Heart right ventricle (tissue), 16 donors: ENCODE results near the gene HSF5. TPM values are rescaled to one million over a fixed set of nuclear protein-coding genes. Genes with fewer than 3 reads are reported as not detected.

Experiments
- ATAC-seq, 8 donors: fragments of 200-7000 bp; cut with Tn5 transposase; one replicate each; pipeline ENCODE4 v1.9.1; 2020; ENCODE audit warnings: mild to moderate bottlenecking in 8 of 8, moderate library complexity in 8 of 8, moderate number of reproducible peaks in 1 of 8
- DNase-seq, 2 donors: peaks; one replicate each; pipeline ENCODE4 v3.0.0-alpha.2; 2020
- H3K27ac ChIP-seq, 10 donors: fragments of 200-600 bp; sonication (generic) in 2 of 10; one replicate each; pipeline versions ENCODE4 v1.5.0 to v1.8.0; 2020 to 2022; ENCODE audit warnings: mild to moderate bottlenecking in 3 of 10
- H3K27me3 ChIP-seq, 7 donors: fragments of 200-600 bp; one replicate each; pipeline ENCODE4 v1.8.0; 2021 to 2022; ENCODE audit warnings: mild to moderate bottlenecking in 2 of 7
- H3K36me3 ChIP-seq, 9 donors: fragments of 200-600 bp; sonication (generic) in 1 of 9; one replicate each; pipeline versions ENCODE4 v1.5.0 to v1.8.0; 2020 to 2022; ENCODE audit warnings: mild to moderate bottlenecking in 2 of 9
- H3K4me1 ChIP-seq, 9 donors: fragments of 200-600 bp; sonication (generic) in 1 of 9; one replicate each; pipeline versions ENCODE4 v1.5.0 to v1.8.0; 2020 to 2022; ENCODE audit warnings: mild to moderate bottlenecking in 4 of 9
- H3K4me3 ChIP-seq, 10 donors: fragments of 200-600 bp; sonication (generic) in 2 of 10; one replicate each; pipeline versions ENCODE4 v1.5.0 to v1.8.0; 2020 to 2022; ENCODE audit warnings: mild to moderate bottlenecking in 7 of 10, moderate library complexity in 2 of 10
- H3K9me3 ChIP-seq, 11 donors: fragments of 200-600 bp in 10 of 11; sonication (generic) in 2 of 11; one replicate each; pipeline versions ENCODE4 v1.5.0 to v1.8.0; 2013 to 2022; ENCODE audit warnings: mild to moderate bottlenecking in 2 of 11, control low read depth in 1 of 11, moderate library complexity in 1 of 11
- WGBS, 2 donors: extraction: QIAGEN DNeasy Blood & Tissue Kit; methylation state at CpG; one replicate each; pipeline ENCODE4 v1.1.7; 2013; ENCODE audit warnings: inconsistent platforms in 1 of 2; 5-methylcytosine and 5-hydroxymethylcytosine counted together
- intact Hi-C, 10 donors: fragments of 100-400 bp; cut with DNase I; formaldehyde crosslinking; loops; one replicate each; pipeline versions ENCODE4 v1.11.1 to v1.14.2; 2022
- long read RNA-seq, 3 donors: library from polyadenylated mRNA; unstranded; transcript quantifications; one replicate each; pipeline ENCODE4 v2.0.0, GENCODE V29; 2020 to 2021
- polyA plus RNA-seq, 2 donors: library from polyadenylated mRNA; stranded (reverse); fragments of 200-250 nt; gene quantifications; one replicate each; pipeline ENCODE4 v1.2.3, GENCODE V29; 2013
- total RNA-seq, 10 donors: library from RNA; stranded (reverse); fragmentation: NEBNext Ultra II Directional in 3 of 10; extraction: Animal tissue kit (Norgen Biotek cat#: 25700) in 3 of 10; gene quantifications; one replicate each; pipeline versions ENCODE4 v1.2.1 to v1.2.4, GENCODE V29; 2021 to 2023
- TF ChIP-seq, protein P1 (sequence below), 9 donors: fragments of 200-600 bp; sonication (generic) in 2 of 9; IDR thresholded peaks; one replicate each; pipeline versions ENCODE4 v1.5.0 to v1.8.0; 2021 to 2022; ENCODE audit warnings: antibody characterized with exemption in 9 of 9, mild to moderate bottlenecking in 5 of 9, moderate library complexity in 1 of 9
- donor health status: Arrhythmogenic right ventricular cardiomyopathy.
- donor health status: ischemic (EF 13 %, LVEDD 7.1; RV severe dilation, severe dysfunction).
- donor health status: healthy with polysubstance abuse.
- donor health status: DM: no; HTN: yes; CAD: no.
- donor health status: DM: no; HTN: no; CAD: no.
- donor health status: ischemic (EF 25% LVEDD 6.9; RV normal size, moderate dysfunction).
- donor health status: ischemic (EF 25% LVEDD 5.7; RV mildly dilated, moderate dysfunction).
- donor health status: healthy.
- donor health status: DM: yes; HTN: yes; CAD: no.
- donor health status: Ischemic cardiomyopathy.
- donor health status: ischemic (EF 35%, LVEDD 5.7; RV mildly dilated, moderate dysfunction).
- donor health status: nonischemic (EF 11% LVEDD 7.7; RV severe dilation, severe dysfunction).
- donor health status: DM: yes; HTN: yes; CAD: no.
- donor health status: PGD.
- donor health status: ischemic (EF 29% LVEDD 5.4; RV normal size, mild dysfunction).
- donor health status: nonischemic (EF 23%, LVEDD 6.1; RV moderate dilation, normal function).

The HSF5 gene, protein sequence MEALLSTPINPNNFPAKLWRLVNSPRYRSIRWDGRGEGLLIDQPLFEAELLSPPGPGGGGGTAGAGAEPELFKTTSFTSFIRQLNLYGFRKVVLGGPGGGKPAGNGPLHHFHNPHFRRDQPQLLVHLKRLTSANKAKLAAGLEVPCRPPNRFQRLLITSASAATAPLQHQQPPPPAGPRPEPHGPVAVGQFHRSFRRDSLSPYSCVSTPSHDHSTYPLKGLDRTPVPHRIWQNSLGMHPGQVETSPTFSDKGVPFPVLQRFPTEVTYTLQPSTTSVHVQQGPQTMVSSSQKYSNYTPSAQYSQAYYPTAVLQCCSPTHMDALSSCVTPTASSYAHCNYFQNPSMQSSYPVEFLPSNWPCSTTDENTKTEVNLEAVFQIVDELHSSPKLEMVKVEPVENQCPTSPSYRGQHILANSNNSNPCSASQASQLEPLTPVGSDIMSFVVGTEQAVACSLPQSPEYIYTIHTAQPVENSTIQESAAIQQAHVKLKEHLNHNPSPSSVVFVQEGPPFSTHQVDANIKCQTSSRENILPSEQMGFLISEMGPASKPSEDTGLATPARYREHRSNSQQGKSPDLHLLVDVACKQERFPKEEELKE
- total RNA-seq (under 1 TPM in 3 of 10 donors, not detected in 7; 0.04 to 0.14 (median 0.05) TPM), polyA plus RNA-seq (not detected)
- long read RNA-seq, donor 1 = 0 reads
- long read RNA-seq, donor 2 = 0 reads
- long read RNA-seq, donor 3 = 0 reads

DNA sequence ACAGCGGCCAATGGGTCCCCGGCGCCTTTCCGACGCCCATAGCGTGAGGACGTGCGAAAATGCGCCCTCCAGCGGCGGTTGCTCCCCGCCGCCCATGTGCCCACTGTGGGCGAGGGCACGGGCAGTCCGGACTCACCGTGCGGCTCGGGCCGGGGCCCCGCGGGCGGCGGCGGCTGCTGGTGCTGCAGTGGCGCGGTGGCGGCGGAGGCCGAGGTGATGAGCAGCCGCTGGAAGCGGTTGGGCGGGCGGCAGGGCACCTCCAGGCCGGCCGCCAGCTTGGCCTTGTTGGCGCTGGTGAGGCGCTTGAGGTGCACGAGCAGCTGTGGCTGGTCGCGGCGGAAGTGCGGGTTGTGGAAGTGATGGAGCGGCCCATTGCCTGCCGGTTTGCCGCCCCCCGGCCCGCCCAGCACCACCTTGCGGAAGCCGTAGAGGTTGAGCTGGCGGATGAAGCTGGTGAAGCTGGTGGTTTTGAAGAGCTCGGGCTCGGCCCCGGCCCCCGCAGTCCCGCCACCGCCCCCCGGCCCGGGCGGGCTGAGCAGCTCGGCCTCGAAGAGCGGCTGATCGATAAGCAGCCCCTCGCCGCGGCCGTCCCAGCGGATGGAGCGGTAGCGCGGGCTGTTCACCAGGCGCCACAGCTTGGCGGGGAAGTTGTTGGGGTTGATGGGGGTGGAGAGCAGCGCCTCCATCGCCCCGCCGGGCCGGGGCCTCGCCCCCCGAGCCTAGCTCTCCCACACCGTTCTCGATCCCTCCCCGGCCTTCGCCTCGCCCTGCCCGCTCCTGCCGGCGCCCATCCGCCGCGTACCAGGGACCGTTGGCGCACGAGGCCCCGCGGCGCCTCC is at the start of gene HSF5:
TSS of gene HSF5 (minus strand) at position 820 of the 839 bp plus-strand sequence. CDS start at position 686, 134 bp downstream.
- intact Hi-C loops = no loop called here
- peak within 1 kb of the TSS in 1 of 10 donors; percentile 34 for H3K27ac ChIP-seq
- peaks cover 0 to 7% (median 0%) of the 10 kb centered on the region in 9 donors for H3K4me1 ChIP-seq
- 49 to 62% methylated on average over 93 to 98 of the region's 98 CpGs for WGBS, 2 donors
- TF ChIP-seq, protein P1, sequence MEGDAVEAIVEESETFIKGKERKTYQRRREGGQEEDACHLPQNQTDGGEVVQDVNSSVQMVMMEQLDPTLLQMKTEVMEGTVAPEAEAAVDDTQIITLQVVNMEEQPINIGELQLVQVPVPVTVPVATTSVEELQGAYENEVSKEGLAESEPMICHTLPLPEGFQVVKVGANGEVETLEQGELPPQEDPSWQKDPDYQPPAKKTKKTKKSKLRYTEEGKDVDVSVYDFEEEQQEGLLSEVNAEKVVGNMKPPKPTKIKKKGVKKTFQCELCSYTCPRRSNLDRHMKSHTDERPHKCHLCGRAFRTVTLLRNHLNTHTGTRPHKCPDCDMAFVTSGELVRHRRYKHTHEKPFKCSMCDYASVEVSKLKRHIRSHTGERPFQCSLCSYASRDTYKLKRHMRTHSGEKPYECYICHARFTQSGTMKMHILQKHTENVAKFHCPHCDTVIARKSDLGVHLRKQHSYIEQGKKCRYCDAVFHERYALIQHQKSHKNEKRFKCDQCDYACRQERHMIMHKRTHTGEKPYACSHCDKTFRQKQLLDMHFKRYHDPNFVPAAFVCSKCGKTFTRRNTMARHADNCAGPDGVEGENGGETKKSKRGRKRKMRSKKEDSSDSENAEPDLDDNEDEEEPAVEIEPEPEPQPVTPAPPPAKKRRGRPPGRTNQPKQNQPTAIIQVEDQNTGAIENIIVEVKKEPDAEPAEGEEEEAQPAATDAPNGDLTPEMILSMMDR (IDR thresholded peaks at IDR 0.05) = peak in 3 of 9 donors; percentile 10 to 40 (median 21)
- ATAC-seq (peak in 2 of 8 donors; percentile 57 to 60), DNase-seq (peak in 1 of 2 donors; percentile 29)
- H3K4me3 ChIP-seq = peak within 1 kb of the TSS in 2 of 10 donors; percentile 4 to 45
- no peaks in the 10 kb centered on the region for H3K27me3 ChIP-seq
- H3K36me3 ChIP-seq = peaks cover 4 to 62% (median 30%) of the 10 kb centered on the region in 9 donors
- H3K9me3 ChIP-seq = no peaks in the 10 kb centered on the region

DNA sequence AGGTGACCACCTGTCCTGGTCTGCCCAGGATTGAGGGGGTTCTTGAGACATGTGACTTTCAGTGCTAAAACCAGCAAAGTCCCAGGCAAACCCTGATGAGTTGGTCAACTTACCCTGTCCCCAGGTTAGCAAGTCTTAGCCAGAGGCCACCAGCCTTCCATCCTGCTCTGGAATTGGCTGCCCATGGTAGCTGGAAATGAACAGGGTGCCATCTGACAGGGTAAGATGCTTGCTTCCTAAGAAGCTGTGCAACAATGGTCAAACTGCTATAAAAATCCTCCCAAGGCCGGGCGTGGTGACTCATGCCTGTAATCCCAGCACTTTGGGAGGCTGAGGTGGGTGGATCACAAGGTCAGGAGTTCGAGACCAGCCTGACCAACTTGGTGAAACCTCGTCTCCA is 49.1 kb upstream of the HSF5 start:
- ATAC-seq (no peak), DNase-seq (no peak)
- no peak overlapping the region for H3K4me3 ChIP-seq
- no peak overlapping the region for H3K27ac ChIP-seq
- TF ChIP-seq, protein P1 (IDR thresholded peaks at IDR 0.05) = no peak
- peaks cover 7 to 63% (median 43%) of the 10 kb centered on the region in 9 donors for H3K4me1 ChIP-seq
- WGBS, 2 donors = 85 to 92% methylated on average over 4 of the region's 4 CpGs
- intact Hi-C loops = loop anchor here in 2 of 10 donors (5.0 kb wide), 2 partner anchors 35 to 95 kb away; no protein-coding TSS in a partner anchor
- H3K27me3 ChIP-seq = peaks cover 0 to 6% (median 0%) of the 10 kb centered on the region in 7 donors
- H3K36me3 ChIP-seq = no peaks in the 10 kb centered on the region
- no peaks in the 10 kb centered on the region for H3K9me3 ChIP-seq

DNA sequence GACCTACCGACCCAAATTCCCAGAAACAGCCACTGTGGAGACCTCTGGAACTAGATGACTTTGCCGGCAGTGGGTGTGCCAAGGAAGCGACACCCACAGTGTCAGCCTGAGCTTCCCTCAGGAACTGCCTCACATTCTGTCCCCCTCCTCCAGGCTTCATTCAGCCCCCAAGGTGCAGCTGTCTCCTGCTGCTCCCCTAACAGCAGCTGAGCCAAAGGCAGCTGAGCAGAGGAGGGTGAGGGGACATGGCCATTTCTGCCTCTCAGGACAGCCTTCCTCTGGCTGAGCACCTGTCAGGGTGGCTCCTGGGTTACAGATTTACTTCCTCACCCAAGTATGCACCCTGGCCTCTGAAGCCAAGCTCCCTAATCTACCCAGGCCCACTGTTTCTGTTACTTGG is 48.3 kb upstream of the HSF5 start:
- Histone ChIP-seq H3K4me3 (no peak overlapping the region), H3K9me3 (no peaks in the 10 kb centered on the region), H3K27ac (no peak overlapping the region), H3K4me1 (peaks cover 7 to 66% (median 46%) of the 10 kb centered on the region in 9 donors), H3K36me3 (no peaks in the 10 kb centered on the region), H3K27me3 (peaks cover 0 to 11% (median 0%) of the 10 kb centered on the region in 7 donors)
- DNase-seq (no peak), ATAC-seq (no peak)
- intact Hi-C loops = loop anchor here in 2 of 10 donors (5.0 kb wide), 2 partner anchors 36 to 96 kb away; no protein-coding TSS in a partner anchor
- TF ChIP-seq, protein P1 (IDR thresholded peaks at IDR 0.05) = no peak
- WGBS, 2 donors = 80 to 92% methylated on average over 3 of the region's 3 CpGs
